ENCODE data around the gene SERPINA9. TPM values are rescaled to one million over a fixed set of nuclear protein-coding genes. Genes with fewer than 3 reads are reported as not detected.

SERPINA9 gene
- total RNA-seq, 1 experiment from 2014 or later: not detected

DNA sequence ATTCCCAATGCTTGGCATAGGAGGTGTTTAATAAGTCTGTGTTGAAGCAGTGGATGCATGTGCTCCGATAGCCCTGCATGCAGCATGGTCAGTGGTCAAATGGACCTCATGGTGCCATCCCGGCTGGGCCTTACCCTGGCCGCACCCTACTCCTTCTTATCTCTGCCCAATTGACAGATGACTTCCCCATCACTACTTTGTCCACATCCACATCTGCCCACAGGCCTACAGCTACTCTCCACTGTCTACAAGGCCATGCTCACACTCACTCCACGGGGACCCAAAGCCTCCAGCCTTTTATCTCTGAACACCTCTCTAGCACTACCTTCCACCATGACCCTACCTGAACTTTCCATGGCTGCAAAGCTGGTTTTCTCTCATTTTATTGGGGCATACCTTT is 34.9 kb downstream of the SERPINA9 start:
- Histone ChIP-seq H3K4me1 (ENCODE audit: control insufficient read depth in 1 of 2, insufficient read depth in 2 of 2, low read length in 2 of 2) (no peaks in the 10 kb centered on the region), H3K4me2 (ENCODE audit: low read length) (no peak overlapping the region), H3K27me3 (ENCODE audit: insufficient read depth, low read length) (peaks cover 2% of the 10 kb centered on the region), H3K27ac (ENCODE audit: low read depth, low read length) (no peak overlapping the region), H3K9me2 (ENCODE audit: insufficient read depth) (no peaks in the 10 kb centered on the region), H2AFZ (ENCODE audit: low read depth, low read length, poor library complexity, severe bottlenecking) (no peak overlapping the region), H4K20me1 (ENCODE audit: insufficient read depth) (no peaks in the 10 kb centered on the region), H3K36me3 (ENCODE audit: control insufficient read depth in 1 of 2, insufficient read depth in 2 of 2, low read length in 2 of 2) (no peaks in the 10 kb centered on the region), H3K9ac (ENCODE audit: low read length) (no peak overlapping the region), H3K9me3 (ENCODE audit: control insufficient read depth in 1 of 2, insufficient read depth in 1 of 2, low read depth in 1 of 2, low read length in 2 of 2) (no peaks in the 10 kb centered on the region), H3K4me3 (replicated peaks in 1 of 2; ENCODE audit: low read depth in 1 of 2, low read length in 2 of 2) (no peak overlapping the region), H3K79me2 (ENCODE audit: insufficient read depth, low read length) (no peaks in the 10 kb centered on the region)
- DNase-seq (ENCODE audit: low read depth, low spot score): no peak
- BruUV-seq (replicated peaks): no TSS peak
- no peak for TF ChIP-seq EZH2phosphoT487 (IDR thresholded peaks at IDR 0.05; ENCODE audit: borderline replicate concordance)
- ChIA-PET RAD21 (ENCODE audit: low non-redundant PET in 1 of 2, low total read pairs in 2 of 2, uncharacterized antibody in 2 of 2, unreplicated experiment in 2 of 2) (no interaction called here), CTCF (no interaction called here), POLR2A (no interaction called here)
- intact Hi-C loops (cut with micrococcal nuclease): no loop called here
- no peak for ATAC-seq

DNA sequence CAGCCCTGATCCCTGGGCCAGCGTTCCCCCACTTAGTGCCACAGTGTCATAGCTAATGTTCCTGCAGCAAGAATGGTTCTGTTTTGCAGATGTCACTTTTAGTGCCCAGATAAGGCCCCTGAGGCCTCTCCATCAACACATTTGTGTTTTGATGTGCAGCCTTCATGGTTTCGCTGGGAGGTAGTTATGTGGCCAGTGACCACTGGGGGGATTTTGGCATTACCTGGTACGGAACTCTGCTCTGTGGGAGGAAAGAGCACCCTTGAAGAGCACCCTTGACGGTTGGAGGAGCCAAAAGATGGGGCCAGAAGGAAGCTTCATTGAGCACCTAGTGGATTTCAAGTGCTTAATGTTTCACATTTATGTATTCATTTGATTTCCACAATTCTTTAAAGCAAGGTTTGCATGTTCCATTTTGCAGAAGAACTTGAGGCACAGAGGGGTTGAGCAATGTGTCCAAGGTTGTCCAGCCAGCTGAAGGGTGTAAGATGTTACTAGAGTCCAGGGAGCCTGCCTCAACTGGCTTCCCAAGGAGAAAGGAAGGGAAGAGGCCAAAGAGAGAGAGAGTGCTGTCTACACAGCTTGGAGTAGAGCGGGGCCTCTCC is 36.4 kb downstream of the SERPINA9 start:
- POLR2A ChIA-PET: no interaction called here
- TF ChIP-seq, protein P1, sequence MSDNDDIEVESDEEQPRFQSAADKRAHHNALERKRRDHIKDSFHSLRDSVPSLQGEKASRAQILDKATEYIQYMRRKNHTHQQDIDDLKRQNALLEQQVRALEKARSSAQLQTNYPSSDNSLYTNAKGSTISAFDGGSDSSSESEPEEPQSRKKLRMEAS (IDR thresholded peaks at IDR 0.05): no peak
- TF ChIP-seq, protein P2, sequence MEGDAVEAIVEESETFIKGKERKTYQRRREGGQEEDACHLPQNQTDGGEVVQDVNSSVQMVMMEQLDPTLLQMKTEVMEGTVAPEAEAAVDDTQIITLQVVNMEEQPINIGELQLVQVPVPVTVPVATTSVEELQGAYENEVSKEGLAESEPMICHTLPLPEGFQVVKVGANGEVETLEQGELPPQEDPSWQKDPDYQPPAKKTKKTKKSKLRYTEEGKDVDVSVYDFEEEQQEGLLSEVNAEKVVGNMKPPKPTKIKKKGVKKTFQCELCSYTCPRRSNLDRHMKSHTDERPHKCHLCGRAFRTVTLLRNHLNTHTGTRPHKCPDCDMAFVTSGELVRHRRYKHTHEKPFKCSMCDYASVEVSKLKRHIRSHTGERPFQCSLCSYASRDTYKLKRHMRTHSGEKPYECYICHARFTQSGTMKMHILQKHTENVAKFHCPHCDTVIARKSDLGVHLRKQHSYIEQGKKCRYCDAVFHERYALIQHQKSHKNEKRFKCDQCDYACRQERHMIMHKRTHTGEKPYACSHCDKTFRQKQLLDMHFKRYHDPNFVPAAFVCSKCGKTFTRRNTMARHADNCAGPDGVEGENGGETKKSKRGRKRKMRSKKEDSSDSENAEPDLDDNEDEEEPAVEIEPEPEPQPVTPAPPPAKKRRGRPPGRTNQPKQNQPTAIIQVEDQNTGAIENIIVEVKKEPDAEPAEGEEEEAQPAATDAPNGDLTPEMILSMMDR (IDR thresholded peaks at IDR 0.05 in 2 of 3, conservative IDR thresholded peaks at IDR 0.05 in 1 of 3; ENCODE audit: borderline replicate concordance in 1 of 3, insufficient read depth in 1 of 3, low read depth in 2 of 3, low read length in 2 of 3): peak in 2 of 3 experiments; percentile 23 to 30; a peak in 3 of 6 replicates

More for the DNA sequence above, 36.4 kb downstream of the SERPINA9 start:
- ChIA-PET CTCF (no interaction called here), RAD21 (ENCODE audit: low non-redundant PET in 1 of 2, low total read pairs in 2 of 2, uncharacterized antibody in 2 of 2, unreplicated experiment in 2 of 2) (no interaction called here)
- Histone ChIP-seq H3K4me3 (replicated peaks in 1 of 2; ENCODE audit: low read depth in 1 of 2, low read length in 2 of 2) (no peak overlapping the region), H3K79me2 (ENCODE audit: insufficient read depth, low read length) (no peaks in the 10 kb centered on the region), H4K20me1 (ENCODE audit: insufficient read depth) (no peaks in the 10 kb centered on the region), H3K9me3 (ENCODE audit: control insufficient read depth in 1 of 2, insufficient read depth in 1 of 2, low read depth in 1 of 2, low read length in 2 of 2) (no peaks in the 10 kb centered on the region), H3K9me2 (ENCODE audit: insufficient read depth) (no peaks in the 10 kb centered on the region), H3K4me1 (ENCODE audit: control insufficient read depth in 1 of 2, insufficient read depth in 2 of 2, low read length in 2 of 2) (no peaks in the 10 kb centered on the region), H3K36me3 (ENCODE audit: control insufficient read depth in 1 of 2, insufficient read depth in 2 of 2, low read length in 2 of 2) (no peaks in the 10 kb centered on the region), H3K27ac (ENCODE audit: low read depth, low read length) (no peak overlapping the region), H2AFZ (ENCODE audit: low read depth, low read length, poor library complexity, severe bottlenecking) (no peak overlapping the region), H3K4me2 (ENCODE audit: low read length) (no peak overlapping the region), H3K9ac (ENCODE audit: low read length) (no peak overlapping the region), H3K27me3 (ENCODE audit: insufficient read depth, low read length) (no peaks in the 10 kb centered on the region; the same call in 1 of the 2 replicates)
- peak; percentile 52 for ATAC-seq
- BruUV-seq (replicated peaks): no TSS peak
- DNase-seq (ENCODE audit: low read depth, low spot score): no peak
- intact Hi-C loops (cut with micrococcal nuclease): no loop called here
